ENCODE measurements around the gene SPATA2.

DNA sequence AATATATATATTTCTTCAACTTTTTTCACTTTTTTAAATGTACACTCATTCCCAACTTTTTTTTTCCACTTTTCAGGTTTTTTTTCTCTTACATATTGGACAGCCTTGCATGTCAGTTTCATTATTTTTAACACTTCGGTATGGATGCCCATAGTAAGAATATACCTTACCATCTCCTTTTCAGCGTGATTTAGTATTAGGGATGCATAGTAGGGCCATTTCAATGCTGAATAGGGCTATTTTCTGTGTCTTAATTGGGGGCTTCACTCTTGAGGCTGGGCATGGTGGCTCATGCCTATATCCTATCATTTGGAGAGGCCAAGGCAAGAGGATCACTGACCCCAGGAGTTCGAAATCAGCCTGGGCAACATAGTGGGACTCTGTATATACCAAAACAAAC, 27.6 kb upstream of the SPATA2 start:
- TF ChIP-seq BRCA1 (IDR thresholded peaks at IDR 0.05; ENCODE audit: low read depth, low read length) (no peak), CTCF (IDR thresholded peaks at IDR 0.05; ENCODE audit: control extremely low read depth in 1 of 3, insufficient read depth in 1 of 3, low read depth in 1 of 3, low read length in 3 of 3) (no peak), EZH2 (IDR thresholded peaks at IDR 0.05; ENCODE audit: low read depth, low read length, severe bottlenecking) (no peak), EP300 (IDR thresholded peaks at IDR 0.05; ENCODE audit: borderline replicate concordance in 1 of 2, low read depth in 2 of 2, low read length in 2 of 2) (no peak), POLR2AphosphoS5 (IDR thresholded peaks at IDR 0.05; ENCODE audit: low read depth, low read length) (no peak), GABPA (IDR thresholded peaks at IDR 0.05; ENCODE audit: borderline replicate concordance, insufficient read depth, low read length) (no peak), POLR2A (IDR thresholded peaks at IDR 0.05; ENCODE audit: control extremely low read depth in 1 of 2, low read depth in 2 of 2, low read length in 2 of 2) (no peak), ATF3 (IDR thresholded peaks at IDR 0.05; ENCODE audit: insufficient read depth, low read depth, low read length) (no peak), YY1 (IDR thresholded peaks at IDR 0.05; ENCODE audit: low read depth, low read length) (no peak), RBBP5 (IDR thresholded peaks at IDR 0.05; ENCODE audit: borderline replicate concordance, low read depth, low read length) (no peak), HDAC2 (IDR thresholded peaks at IDR 0.05; ENCODE audit: borderline replicate concordance in 1 of 2, low read depth in 2 of 2, low read length in 2 of 2) (no peak)

All from H1 (cell line).